SHP77 treated with DMSO at 0.1 percent for 48 hours (cell line): ENCODE measurements around the gene GHR.

ENCODE experiments used
- DNase-seq: peaks from one replicate; lab custom pipeline; 2025; lab: John Stamatoyannopoulos, UW

The GHR gene

GRCh38 chr5:42516282-42517042, 93.2 kb downstream of the GHR start:
- DNase-seq = no peak

- DNase-seq = no peak
These were observed 93.9 kb downstream of the GHR start for GRCh38 chr5:42517164-42517563.

GRCh38 chr5:42518595-42519221, 95.5 kb downstream of the GHR start:
- no peak for DNase-seq

- no peak for DNase-seq
These were observed 97.0 kb downstream of the GHR start for GRCh38 chr5:42520203-42520602.

- no peak for DNase-seq
These were observed 97.7 kb downstream of the GHR start for GRCh38 chr5:42520957-42521356.

GRCh38 chr5:42521406-42521805, 98.2 kb downstream of the GHR start:
- DNase-seq = no peak

- DNase-seq = no peak
These were observed 99.5 kb downstream of the GHR start for GRCh38 chr5:42522783-42523182.

GRCh38 chr5:42526179-42526578, 102.9 kb downstream of the GHR start:
- no peak for DNase-seq

- no peak for DNase-seq
These were observed 108.4 kb downstream of the GHR start for GRCh38 chr5:42531611-42532010.

GRCh38 chr5:42542106-42542505, 118.9 kb downstream of the GHR start:
- DNase-seq = no peak

GRCh38 chr5:42543774-42544173, 120.5 kb downstream of the GHR start:
- DNase-seq = no peak

- no peak for DNase-seq
These were observed 121.8 kb downstream of the GHR start for GRCh38 chr5:42545038-42545437.

- DNase-seq = no peak
These were observed 123.9 kb downstream of the GHR start for GRCh38 chr5:42547141-42547540.

GRCh38 chr5:42547894-42548293, 124.7 kb downstream of the GHR start:
- no peak for DNase-seq

- no peak for DNase-seq
These were observed 129.4 kb downstream of the GHR start for GRCh38 chr5:42552597-42552996.

GRCh38 chr5:42553461-42553860, 130.2 kb downstream of the GHR start:
- no peak for DNase-seq

- DNase-seq = no peak
These were observed 131.8 kb downstream of the GHR start for GRCh38 chr5:42555010-42555409.

- no peak for DNase-seq
These were observed 132.6 kb downstream of the GHR start for GRCh38 chr5:42555797-42556196.

GRCh38 chr5:42557689-42558088, 134.4 kb downstream of the GHR start:
- DNase-seq = no peak

GRCh38 chr5:42561656-42562055, 138.4 kb downstream of the GHR start:
- DNase-seq = no peak

GRCh38 chr5:42564689-42565356, 141.6 kb downstream of the GHR start:
- no peak for DNase-seq

GRCh38 chr5:42566652-42567295, 143.5 kb downstream of the GHR start:
- DNase-seq = peak; percentile 11

- DNase-seq = no peak
These were observed 146.1 kb downstream of the GHR start for GRCh38 chr5:42569325-42569724.
